ENCODE measurements around the gene GSS. TPM values are rescaled to one million over a fixed set of nuclear protein-coding genes. Genes with fewer than 3 reads are reported as not detected.
"Not testable (repeated sequence)": the region's sequence is repeated elsewhere in the genome, so short reads cannot be mapped to it uniquely, and the experiment has no call there.

The GSS gene
- total RNA-seq, 2 experiments from 2014 or later = 48.0 to 50.3 TPM

- H3K27ac Mint-ChIP-seq = no peak overlapping the region
These were observed 32.2 kb downstream of the GSS start for GRCh38 chr20:34923414-34923813.

DNA sequence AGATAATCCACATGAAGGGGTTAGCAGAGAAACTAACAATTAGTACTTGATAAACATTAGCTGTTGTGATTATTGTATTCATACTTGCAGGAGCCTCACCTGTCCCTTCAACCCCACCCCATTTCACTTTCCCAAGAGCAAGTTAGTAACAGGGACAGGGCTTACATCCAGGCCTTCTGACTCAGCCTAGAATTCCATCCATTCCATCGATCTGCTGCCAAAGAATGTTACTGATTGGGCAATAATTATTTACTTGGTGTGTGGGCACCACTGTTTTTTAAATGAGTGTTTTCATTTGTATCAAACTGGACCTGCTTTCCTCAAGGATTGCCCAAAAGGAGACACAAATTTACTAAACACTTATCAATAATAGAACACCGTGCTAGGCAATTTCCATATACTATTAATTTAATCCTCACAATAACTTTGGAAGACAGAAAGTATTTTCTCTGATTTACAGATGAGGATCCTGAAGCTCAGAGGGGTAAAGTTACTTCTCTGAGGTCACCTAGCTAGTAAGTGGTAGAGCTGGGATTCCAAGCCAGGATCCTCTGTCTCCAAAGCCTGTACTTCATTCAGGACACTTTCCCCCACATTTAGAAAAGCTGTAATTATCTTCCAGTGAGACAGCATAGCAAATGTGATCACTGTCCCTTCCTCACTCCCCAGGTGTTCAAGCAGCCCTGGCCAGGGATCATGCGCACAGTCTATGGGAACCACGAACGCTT lies 32.8 kb downstream of the GSS start:
- H3K4me1 Mint-ChIP-seq = peaks cover 13% of the 10 kb centered on the region
- no peak overlapping the region for H3K4me3 Mint-ChIP-seq
- no peak overlapping the region for H3K27ac Mint-ChIP-seq
- no peaks in the 10 kb centered on the region for H3K9me3 Mint-ChIP-seq
- H3K27me3 Mint-ChIP-seq = no peaks in the 10 kb centered on the region
- no peak for DNase-seq
- peaks cover 5% of the 10 kb centered on the region for H3K36me3 Mint-ChIP-seq

More at GRCh38 chr20:34923414-34923813, 32.2 kb downstream of the GSS start:
- no peaks in the 10 kb centered on the region for H3K27me3 Mint-ChIP-seq
- no peaks in the 10 kb centered on the region for H3K9me3 Mint-ChIP-seq
- peaks cover 1% of the 10 kb centered on the region for H3K36me3 Mint-ChIP-seq
- no peak for DNase-seq
- peaks cover 8% of the 10 kb centered on the region for H3K4me1 Mint-ChIP-seq
- no peak overlapping the region for H3K4me3 Mint-ChIP-seq

DNA sequence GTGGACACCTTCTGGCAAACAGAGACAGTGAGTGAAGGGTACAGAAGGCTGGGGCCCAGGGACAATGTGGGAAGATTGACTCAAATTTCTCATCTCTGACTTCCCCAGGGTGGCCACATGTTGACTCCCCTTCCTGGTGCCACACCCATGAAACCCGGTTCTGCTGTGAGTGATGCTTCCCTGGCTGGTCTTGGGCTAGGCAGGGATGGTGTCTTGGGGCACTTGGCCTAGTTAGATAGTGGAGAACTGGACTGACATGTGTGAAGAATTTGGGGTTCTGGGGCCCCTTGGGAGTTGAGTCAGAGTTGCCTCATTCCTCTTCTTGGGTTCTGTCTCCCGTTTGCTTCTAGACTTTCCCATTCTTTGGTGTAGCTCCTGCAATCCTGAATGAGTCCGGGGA lies 34.2 kb downstream of the GSS start:
- H3K36me3 Mint-ChIP-seq = peaks cover 10% of the 10 kb centered on the region
- no peak for DNase-seq
- H3K4me1 Mint-ChIP-seq = peaks cover 18% of the 10 kb centered on the region
- H3K9me3 Mint-ChIP-seq = no peaks in the 10 kb centered on the region
- H3K4me3 Mint-ChIP-seq = no peak overlapping the region
- H3K27ac Mint-ChIP-seq = no peak overlapping the region
- H3K27me3 Mint-ChIP-seq = no peaks in the 10 kb centered on the region

DNA sequence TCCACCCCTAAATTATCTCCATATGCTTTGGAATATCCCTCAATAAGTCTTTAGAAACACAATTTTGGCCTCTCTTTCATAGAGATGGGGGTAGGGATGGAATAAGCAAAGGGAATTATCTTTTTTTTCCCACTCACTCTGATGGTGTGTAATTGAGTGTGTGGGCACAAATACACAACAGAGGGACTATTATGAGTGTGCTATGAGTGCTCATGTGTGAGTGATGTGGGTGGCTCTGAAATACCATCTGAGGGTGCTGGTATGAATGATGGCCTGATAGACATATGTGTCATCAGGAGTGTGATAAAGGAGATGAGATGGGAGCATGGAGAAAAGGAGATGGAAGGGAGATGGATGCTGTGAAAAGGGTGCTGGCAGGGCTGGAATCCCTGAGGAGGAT lies 35.6 kb downstream of the GSS start:
- Mint-ChIP-seq H3K9me3 (no peaks in the 10 kb centered on the region), H3K4me1 (peaks cover 16% of the 10 kb centered on the region), H3K27me3 (no peaks in the 10 kb centered on the region), H3K4me3 (no peak overlapping the region), H3K36me3 (peaks cover 10% of the 10 kb centered on the region), H3K27ac (no peak overlapping the region)
- DNase-seq = no peak

- Mint-ChIP-seq H3K4me1 (peaks cover 16% of the 10 kb centered on the region), H3K9me3 (no peaks in the 10 kb centered on the region), H3K27ac (no peak overlapping the region), H3K36me3 (peaks cover 10% of the 10 kb centered on the region), H3K4me3 (no peak overlapping the region), H3K27me3 (no peaks in the 10 kb centered on the region)
- no peak for DNase-seq
These were observed 38.7 kb downstream of the GSS start for GRCh38 chr20:34916774-34917354.

- Mint-ChIP-seq H3K4me3 (no peak overlapping the region), H3K9me3 (no peaks in the 10 kb centered on the region), H3K27me3 (no peaks in the 10 kb centered on the region), H3K36me3 (peaks cover 10% of the 10 kb centered on the region), H3K27ac (no peak overlapping the region), H3K4me1 (peaks cover 16% of the 10 kb centered on the region)
- DNase-seq = no peak
These were observed 39.7 kb downstream of the GSS start for GRCh38 chr20:34915749-34916455.

- no peak for DNase-seq
- Mint-ChIP-seq H3K4me1 (peaks cover 16% of the 10 kb centered on the region), H3K9me3 (no peaks in the 10 kb centered on the region), H3K27ac (no peak overlapping the region), H3K27me3 (no peaks in the 10 kb centered on the region), H3K4me3 (no peak overlapping the region), H3K36me3 (peaks cover 9% of the 10 kb centered on the region)
These were observed 40.5 kb downstream of the GSS start for GRCh38 chr20:34915131-34915530.

GRCh38 chr20:34907616-34908469 lies 47.8 kb downstream of the GSS start:
- H3K4me1 Mint-ChIP-seq = peaks cover 6% of the 10 kb centered on the region
- no peaks in the 10 kb centered on the region for H3K36me3 Mint-ChIP-seq
- H3K27me3 Mint-ChIP-seq = no peaks in the 10 kb centered on the region
- no peak overlapping the region for H3K27ac Mint-ChIP-seq
- no peaks in the 10 kb centered on the region for H3K9me3 Mint-ChIP-seq
- DNase-seq = no peak
- H3K4me3 Mint-ChIP-seq = no peak overlapping the region

DNA sequence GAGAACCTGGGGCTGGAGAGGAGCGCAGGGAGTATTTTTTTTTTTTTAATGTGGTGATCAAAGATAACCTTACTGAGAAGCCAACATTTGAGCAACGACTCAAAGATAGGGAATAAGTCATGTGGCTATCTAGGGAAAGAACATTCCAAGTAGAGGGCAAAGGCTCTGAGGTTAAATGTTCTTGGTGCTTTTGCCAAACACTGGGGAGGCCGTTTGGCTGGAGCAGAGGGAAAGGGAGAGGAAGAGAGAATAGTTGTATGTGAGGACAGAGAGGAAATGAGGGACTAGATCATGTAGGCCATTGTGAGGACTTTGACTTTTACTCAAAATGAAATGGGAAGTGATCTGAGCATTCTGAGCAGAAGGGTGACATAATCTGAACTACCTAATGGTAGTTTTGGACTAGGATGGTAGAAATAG lies 51.4 kb downstream of the GSS start:
- no peaks in the 10 kb centered on the region for H3K27me3 Mint-ChIP-seq
- H3K9me3 Mint-ChIP-seq = no peaks in the 10 kb centered on the region
- no peak overlapping the region for H3K4me3 Mint-ChIP-seq
- H3K36me3 Mint-ChIP-seq = no peaks in the 10 kb centered on the region
- no peak overlapping the region for H3K27ac Mint-ChIP-seq
- peaks cover 6% of the 10 kb centered on the region for H3K4me1 Mint-ChIP-seq
- DNase-seq = no peak

GRCh38 chr20:34898731-34899130 lies 56.9 kb downstream of the GSS start:
- H3K27ac Mint-ChIP-seq, H3K27me3 Mint-ChIP-seq, H3K36me3 Mint-ChIP-seq, H3K9me3 Mint-ChIP-seq, H3K4me3 Mint-ChIP-seq, DNase-seq, H3K4me1 Mint-ChIP-seq: not testable (repeated sequence)

GRCh38 chr20:34898129-34898528 lies 57.5 kb downstream of the GSS start:
- not testable (repeated sequence) for H3K27ac Mint-ChIP-seq, H3K36me3 Mint-ChIP-seq, DNase-seq, H3K9me3 Mint-ChIP-seq, H3K27me3 Mint-ChIP-seq, H3K4me1 Mint-ChIP-seq, H3K4me3 Mint-ChIP-seq

DNA sequence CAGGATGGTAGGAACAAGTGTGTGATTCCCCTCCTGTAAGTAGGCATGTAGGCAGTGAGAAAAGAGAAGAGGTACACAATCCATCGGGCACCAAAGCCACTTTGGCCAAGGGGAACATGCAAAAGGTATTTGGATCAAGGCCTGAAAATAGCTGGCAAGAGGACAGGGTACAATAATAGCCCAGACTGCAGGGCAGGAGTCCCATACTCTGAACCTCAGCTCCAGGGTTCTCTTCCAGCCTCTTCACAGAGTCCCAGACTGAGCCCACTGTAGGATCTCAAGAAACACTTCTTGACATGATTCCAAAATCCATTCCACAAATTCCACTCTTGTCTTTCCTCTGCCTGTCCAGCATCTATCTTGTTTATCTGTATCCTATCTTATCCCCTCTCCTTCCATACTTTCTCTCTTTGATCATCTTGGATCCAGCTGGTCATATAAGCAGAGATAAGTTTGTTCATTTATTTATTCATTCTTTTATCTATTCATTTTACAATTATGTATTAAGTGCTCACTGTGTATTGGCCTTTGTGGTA lies 59.5 kb downstream of the GSS start:
- no peak for DNase-seq
- Mint-ChIP-seq H3K27ac (no peak overlapping the region), H3K27me3 (no peaks in the 10 kb centered on the region), H3K4me1 (peaks cover 12% of the 10 kb centered on the region), H3K4me3 (no peak overlapping the region), H3K9me3 (no peaks in the 10 kb centered on the region), H3K36me3 (no peaks in the 10 kb centered on the region)

GRCh38 chr20:34895465-34895864 lies 60.1 kb downstream of the GSS start:
- Mint-ChIP-seq H3K36me3 (no peaks in the 10 kb centered on the region), H3K4me3 (no peak overlapping the region), H3K9me3 (no peaks in the 10 kb centered on the region), H3K4me1 (peaks cover 18% of the 10 kb centered on the region), H3K27ac (no peak overlapping the region), H3K27me3 (no peaks in the 10 kb centered on the region)
- no peak for DNase-seq

DNA sequence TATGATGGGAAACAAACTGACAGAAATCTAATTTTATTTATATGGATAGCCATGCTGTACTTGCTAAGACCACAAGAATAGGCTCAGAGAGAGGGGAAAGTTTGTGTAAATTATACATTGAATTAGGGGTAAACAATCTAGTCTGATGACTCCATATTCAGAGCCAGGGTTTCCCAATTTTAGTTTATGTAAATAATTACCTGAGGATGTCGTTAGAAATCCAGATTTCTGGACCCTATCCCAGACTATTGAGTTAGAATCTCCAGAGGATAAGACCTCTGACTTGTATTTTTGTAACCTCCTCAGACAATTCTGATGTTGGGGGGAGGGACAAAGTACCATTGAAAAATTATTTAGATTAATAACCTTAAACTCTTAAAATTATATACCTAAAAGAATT lies 60.9 kb downstream of the GSS start:
- Mint-ChIP-seq H3K4me1 (peaks cover 22% of the 10 kb centered on the region), H3K9me3 (no peaks in the 10 kb centered on the region), H3K27me3 (no peaks in the 10 kb centered on the region), H3K4me3 (no peak overlapping the region), H3K27ac (no peak overlapping the region), H3K36me3 (no peaks in the 10 kb centered on the region)
- no peak for DNase-seq

DNA sequence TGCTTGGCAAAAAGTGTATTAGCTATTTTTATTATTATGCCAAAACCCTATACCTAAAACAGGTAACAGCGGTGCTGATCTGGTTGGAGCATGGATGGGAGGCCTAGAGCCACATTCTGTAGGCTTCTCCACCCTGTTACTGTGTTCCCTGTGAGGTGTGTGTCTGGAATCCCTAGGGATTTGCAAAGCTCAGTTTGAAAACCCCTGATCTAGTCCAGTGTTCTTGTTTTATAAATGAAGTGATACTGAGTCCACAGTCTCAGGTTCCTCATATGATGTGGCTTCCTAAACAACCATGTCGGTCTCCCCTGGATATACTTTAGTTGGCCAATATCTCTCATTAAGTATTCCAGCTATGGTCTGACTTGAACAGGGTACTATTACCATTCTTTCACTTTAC lies 62.9 kb downstream of the GSS start:
- no peak overlapping the region for H3K4me3 Mint-ChIP-seq
- peaks cover 2% of the 10 kb centered on the region for H3K36me3 Mint-ChIP-seq
- DNase-seq = no peak
- peaks cover 22% of the 10 kb centered on the region for H3K4me1 Mint-ChIP-seq
- H3K27me3 Mint-ChIP-seq = no peaks in the 10 kb centered on the region
- no peak overlapping the region for H3K27ac Mint-ChIP-seq
- no peaks in the 10 kb centered on the region for H3K9me3 Mint-ChIP-seq

Measured in activated naive CD8-positive, alpha-beta T cell treated with anti-CD3 and anti-CD28 coated beads for 36 hours (primary cell).